Stimulated activated CD4-positive, alpha-beta T cell treated with anti-CD3 and anti-CD28 coated beads, Interleukin-12 subunit alpha, Interleukin-12 subunit beta, amount 100 ng/mL, for 4 hours (primary cell): ENCODE results near the gene RDH16.
"Not testable (repeated sequence)": the region's sequence is repeated elsewhere in the genome, so short reads cannot be mapped to it uniquely, and the experiment has no call there.

Experiments used
- DNase-seq: peaks from one replicate; pipeline ENCODE4 v3.0.0-alpha.2; 2020

RDH16 gene

DNA sequence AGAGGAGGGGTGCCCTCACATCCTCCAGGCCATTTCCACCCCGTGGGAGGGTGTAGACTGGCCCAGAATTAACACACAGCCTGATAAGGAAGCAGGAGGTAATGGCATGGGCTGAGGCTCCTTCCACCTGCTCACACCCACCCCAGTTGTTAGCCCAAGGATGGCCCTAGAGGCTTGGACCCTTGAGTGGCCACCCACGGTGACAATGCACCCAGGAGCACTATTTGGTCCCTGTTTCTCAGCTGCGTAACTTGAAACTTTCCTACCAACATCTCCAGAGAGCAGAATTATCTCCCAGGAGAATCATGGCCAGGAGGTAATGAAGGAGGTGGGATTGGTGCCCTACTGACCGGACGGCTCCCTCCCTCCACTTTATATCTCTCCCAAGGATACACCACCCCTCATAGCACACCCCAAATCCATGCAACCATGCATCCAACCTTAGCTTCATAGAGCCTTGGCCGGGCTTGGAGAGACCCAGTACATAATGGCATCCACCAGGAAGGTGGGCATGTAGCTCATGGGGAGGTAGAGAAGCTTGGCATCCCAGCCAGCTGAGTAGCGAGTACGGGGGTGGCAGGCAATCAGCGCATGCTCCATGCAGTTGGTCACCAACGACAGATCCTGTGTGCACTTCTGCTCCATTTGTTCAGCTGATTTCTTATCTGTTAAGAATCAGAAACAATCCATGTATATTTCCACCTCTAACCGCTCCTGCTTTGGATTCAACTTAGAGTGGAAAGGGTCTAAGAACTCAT, 5.6 kb downstream of the RDH16 start:
- DNase-seq, result no peak

DNA sequence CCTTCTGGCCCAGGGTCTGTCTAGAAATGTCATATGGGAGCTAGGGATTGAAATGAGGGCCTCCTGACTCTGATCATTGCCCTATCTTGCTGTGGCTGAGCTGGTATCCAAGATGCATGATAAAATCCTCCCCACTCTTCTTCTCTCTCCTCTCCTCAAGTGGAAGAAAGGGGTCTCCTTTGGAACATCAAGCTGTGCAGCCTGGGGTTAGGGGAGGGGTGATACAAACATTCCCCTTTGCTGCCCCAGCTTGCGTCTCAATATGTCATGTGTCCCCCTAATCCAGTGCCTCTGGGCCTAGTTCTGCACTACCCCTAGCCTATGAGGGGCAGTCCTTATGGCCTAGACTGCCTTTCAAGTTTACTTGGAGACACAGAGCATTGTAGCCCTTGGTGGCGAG, 8.5 kb downstream of the RDH16 start:
- no peak for DNase-seq

DNA sequence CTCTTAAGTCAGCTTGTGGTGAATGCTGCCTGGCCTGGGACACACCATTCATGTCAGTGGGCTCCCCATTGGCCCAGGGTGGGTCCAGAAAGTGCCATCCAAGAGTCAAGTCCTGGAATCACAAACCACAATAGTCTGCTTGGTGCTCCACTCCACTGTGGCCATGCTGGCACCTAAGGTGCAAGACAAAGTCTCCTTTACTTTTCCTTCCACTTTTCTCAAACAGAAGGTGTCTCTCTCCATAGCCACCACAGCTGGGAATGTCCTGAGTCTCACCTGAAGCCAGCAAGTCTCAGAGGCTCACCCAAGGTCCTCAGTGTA, 9.0 kb downstream of the RDH16 start:
- DNase-seq, result no peak

DNA sequence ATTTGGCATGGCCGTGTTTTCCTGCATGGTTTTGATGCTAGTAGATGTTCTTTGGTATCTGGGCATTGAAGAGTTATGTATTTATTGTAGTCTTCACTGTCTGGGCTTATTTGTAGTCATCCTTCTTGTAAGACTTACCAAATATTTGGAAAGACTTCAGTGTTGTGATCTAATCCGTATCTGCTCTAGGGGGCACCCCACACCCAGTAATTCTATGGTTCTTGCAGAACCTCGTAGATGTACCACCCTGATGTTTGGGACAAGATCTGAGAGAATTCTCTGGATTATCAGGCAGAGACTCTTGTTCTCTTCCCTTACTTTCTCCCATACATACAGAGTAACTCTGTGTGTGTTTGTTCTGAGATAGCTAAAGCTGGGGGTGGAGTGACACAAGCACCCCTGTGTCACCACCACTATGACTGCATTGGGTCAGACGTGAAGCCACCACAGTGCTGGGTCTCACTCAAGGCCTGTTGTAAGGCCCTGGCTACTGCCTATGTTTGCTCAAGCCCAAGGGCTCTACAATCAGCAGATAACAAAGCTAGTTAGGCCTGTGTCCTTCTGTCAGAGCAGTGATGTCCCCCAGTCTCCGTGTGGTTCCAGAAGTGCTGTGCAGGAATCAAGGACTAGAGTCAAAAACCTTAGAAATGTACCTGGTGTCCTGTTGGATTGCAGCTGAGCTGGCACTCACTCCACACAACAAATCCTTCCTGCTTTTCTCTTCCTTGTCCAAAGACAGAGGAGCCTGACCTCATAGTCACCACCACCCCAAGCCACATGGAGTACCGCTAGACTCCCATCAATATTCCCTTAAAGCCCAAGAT, 9.6 kb downstream of the RDH16 start:
- DNase-seq, result no peak

DNA sequence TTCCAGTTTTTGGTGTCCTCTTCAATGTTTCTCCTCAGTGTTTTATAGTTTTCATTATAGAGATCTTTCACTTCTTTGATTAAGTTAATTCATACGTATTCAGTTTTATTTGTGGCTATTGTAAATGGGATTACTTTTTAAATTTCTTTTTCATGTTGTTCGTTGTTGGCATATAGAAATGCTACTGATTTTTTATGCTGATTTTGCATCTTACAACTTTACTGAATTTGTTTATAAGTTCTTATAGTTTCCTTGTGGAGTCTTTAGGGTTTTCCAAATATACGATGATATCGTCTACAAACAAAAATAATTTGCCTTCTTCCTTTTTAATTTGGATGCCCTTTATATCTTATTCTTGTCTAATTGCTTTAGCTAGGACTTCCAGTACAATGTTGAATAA, 13.5 kb downstream of the RDH16 start:
- no peak for DNase-seq

DNA sequence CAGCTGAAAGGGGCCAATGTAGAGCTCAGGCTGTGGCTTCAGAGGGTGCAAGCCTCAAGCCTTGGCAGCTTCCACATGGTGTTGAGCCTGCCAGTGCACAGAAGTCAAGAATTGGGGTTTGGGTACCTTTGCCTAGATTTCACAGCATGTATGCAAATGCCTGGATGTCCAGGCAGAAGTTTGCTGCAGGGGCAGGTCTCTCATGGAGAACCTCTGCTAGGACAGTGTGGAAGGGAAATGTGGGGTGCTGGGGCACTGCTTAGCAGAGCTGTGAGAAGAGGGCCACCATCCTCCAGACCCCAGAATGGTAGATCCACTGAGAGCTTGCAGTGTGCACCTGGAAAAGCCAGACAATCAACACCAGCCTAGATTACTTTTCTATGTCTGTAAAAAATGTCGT, 14.0 kb downstream of the RDH16 start:
- not testable (repeated sequence) for DNase-seq

DNA sequence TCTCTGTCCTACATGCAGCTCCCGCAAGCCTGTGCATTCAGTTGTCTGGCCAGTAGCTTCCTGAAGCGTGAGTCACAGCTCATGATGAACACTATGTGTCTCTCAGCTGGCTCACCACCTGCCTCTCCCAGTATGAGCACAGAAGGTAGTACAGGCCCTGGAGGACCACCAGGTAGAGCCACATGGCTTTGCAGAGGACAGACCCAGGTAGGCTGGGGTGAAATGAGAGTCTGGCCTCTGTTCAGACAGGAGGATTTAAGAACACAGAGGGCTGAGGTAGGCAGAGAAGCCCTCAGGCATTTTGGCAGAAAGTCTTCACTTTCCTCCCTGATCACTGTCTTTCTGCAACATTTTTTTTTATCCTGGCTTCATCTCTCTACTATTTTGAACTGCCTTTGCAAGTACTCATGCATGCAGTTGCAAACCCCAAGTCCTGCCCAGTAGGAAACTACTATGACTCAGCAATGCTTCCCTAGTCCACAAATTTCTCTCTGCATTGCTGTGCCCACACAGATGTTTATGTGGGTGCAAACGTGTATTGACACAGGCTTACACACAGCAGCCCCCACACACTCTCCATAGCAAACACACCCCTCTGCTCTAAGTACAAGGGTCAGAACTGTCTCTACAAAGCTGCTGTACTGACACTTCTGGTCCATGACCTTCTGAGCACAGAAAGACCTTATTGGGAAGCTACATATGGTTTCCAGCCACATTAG, 15.9 kb downstream of the RDH16 start:
- no peak for DNase-seq

DNA sequence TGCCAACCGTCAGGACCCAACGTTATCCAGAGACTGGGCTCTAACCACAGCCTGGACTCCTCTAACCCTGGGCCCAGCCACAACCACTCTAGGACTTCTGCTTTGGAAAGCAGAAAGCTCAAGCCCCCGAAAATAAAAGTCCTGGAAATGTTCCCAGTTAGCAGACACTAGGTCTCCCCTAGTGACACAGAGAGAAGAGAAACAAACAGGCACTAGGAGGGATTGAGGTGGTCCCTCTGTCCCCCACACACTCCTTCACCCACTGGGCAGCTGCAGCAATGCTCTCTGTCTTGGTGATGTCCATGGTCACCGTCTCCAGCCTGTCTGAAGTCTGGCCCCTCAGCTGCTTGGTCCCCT, 16.5 kb downstream of the RDH16 start:
- not testable (repeated sequence) for DNase-seq

DNA sequence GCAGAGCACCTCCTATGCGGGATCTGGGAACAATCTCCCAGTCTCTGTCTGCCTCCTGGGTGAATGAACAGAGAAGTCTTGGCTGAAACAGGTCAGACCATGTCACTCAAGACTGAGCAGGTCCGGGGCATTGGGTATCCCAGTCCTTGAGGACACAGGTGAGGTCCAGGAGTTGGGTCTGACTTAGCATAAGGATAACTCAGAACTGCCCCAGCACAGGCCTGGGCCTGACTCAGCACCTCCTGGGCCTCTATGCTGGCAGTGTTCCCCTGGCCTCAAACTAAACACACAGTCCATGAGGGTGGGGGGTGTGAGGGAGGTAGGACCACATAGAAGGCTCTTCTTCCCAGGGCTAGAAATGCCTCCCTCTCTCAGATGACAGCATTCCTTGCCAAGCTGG, 21.7 kb downstream of the RDH16 start:
- no peak for DNase-seq

DNA sequence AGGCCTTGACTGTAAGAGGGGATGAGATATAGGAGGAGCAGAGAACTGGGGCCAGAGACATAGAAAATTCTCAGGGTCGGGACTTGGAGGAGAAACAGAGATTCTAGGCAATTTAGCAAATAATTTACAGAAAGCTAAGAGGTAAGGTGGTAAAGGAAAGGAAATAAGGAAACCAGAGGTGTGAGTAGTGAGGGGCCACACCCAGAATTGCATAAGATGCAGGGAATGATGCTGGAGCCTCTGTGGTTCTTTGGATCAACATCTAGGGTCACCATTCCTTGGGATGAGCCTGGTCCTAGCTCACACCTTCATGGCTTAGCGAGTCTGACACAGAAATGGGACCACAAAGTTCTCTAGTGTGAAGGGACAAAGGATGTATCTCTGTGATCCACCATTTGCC, 22.3 kb downstream of the RDH16 start:
- no peak for DNase-seq

DNA sequence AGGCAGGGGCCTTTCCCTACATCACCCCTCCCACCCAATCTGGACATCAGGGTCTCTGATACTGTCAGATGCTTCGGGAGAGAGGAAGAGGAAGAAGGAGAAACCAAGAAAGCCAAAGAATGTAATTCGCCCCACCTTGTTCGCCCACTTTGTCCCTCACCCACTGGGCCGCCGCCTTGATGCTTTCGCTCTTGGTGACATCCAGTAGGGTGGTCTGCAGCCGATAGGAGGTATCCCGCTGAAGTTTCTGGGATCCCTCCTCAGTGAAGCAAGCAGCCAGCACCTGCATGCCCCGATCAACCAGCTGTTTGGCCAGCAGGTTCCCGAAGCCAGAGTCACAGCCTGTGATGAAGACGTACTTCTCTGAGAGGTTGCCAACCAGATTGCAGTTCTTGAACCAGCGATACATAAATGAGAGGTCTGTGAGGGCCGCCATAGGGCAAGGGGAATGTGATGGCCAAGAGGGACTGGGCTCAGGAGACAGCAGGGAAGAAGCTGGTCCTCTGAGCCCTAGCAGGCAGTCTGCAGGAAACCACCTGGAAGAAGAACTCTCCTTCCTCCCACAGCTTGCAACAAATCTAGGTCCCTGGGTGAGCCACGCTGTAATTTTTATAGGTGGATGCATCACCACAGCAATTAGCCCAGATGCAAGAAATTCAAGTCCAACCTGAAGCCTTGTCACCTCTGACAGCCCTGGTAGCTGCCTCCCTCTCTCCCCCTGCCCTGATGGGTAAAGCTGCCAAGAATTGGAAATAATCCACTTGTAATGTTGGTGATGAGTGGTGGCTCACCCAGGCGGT, 23.4 kb downstream of the RDH16 start, which contains the start of gene SDR9C7:
TSS of gene SDR9C7 (minus strand) at position 583 of the 800 bp plus-strand sequence. CDS start at position 436, 147 bp downstream.
- DNase-seq, result no peak

DNA sequence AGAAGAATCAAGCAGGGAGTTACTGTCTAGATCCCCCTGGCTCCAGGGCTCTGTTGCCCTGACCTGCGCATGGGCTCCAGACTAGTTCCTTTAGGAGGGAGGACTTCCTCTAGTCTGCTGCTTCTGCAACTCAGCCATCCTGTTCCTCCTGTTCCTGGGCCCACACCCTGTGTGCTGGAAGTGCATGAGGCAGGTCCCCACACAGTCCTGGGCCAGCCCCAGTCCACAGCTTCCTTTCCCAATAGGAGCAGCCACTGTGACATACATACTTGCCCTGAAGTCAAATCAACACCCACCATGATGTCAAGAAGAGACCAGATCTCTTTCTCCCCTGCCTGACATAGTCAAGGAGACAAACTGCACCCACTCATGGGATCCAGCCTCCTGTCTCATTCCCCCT, 24.5 kb downstream of the RDH16 start:
- no peak for DNase-seq

DNA sequence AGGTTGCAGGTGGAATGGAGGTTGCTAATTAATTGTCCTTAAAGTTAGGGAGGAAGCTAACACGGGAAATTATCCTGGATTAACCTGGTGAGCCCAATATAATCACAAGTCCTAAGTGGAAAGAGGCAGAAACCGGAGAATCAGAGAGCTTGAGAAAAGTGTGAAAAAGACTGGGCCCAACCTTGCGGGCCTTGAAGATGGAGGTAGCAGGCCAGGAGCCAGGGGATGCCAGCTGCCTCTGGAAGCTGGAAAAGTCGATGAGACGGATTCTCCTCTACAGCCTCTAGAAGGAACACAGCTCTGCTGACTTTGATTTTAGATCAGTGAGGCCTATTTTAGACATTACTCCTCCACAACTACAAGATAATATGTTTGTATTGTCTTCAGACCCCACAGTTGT, 25.3 kb downstream of the RDH16 start:
- no peak for DNase-seq

DNA sequence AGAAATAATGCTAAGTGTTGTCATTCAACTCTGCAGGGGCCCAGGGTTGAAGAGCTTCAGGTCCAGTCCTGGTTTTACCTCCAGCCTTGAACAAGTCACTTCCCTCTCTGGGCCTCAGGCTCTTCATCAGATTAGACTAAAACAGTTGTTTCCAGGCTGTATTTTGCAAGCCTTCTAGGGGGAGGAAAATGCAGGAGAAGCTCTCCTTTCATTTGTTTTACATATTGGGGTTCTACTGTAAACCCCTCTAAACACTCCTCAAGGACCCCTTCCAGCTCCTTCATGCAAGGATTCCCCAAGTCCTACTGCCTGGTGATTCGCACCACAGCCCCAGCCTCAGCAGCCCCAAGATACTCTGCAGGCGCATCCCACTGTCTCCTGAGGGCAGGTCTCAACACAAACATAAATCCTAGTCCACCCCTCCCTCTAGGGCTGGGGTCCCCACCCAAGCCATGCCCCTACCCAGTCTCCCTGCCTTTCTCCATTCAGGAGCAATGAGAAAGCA, 25.9 kb downstream of the RDH16 start:
- DNase-seq, result no peak

DNA sequence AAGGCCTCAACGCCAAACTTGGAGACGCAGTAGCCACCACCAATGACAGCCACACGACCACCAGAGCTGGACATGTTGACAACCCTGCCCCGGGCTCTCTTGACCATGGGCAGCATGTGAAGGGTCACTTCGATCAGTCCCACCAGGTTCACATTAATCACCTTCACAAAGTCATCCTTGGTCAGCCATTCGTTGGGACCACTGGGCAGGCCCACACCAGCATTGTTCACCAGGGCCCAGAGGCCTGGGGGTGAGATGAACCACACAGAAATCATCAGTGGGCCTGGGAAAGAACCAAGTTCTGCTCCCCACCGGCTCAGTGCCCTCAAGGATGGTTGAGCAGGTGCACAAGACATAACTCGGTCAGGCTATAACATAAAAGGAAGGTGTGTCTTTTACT, 27.2 kb downstream of the RDH16 start:
- no peak for DNase-seq

DNA sequence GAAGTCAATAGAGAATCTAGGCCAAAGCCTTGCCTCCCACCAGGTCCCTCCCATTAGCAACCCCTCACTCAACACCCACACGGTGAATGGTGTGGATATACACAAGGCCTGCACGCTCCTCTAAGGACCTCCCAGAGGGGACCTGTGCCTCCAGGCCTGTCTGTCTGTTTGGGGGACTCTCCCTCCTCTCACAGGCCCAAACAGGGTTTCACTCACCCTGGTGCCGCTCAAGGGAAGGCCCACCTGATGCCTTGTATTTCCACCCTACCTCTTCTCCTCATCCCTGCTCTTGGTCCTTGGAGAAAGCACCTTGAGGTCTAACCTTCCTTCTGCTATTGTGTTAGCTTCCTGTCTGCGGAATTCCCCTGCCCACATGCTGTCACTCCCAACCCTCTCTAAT, 27.6 kb downstream of the RDH16 start:
- DNase-seq, result no peak

DNA sequence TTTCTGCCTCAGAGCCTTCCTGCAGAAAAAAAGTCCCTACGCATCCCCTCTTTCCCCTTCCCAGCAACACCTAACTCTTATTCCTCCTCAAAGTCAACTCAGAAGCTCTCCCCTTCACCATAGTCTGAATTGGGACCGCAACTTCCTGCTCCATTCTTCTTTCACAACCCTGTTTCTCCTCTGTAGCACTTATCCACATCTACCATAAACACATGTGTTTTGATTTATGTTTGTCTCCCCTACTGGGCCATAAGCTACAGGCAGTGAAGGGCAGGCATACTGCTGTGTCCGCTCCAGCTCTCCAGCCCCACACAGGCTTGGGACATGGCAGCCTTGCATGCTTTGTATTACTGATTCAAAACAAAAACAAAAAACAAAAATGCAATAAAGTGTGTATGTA, 29.1 kb downstream of the RDH16 start:
- DNase-seq, result no peak

DNA sequence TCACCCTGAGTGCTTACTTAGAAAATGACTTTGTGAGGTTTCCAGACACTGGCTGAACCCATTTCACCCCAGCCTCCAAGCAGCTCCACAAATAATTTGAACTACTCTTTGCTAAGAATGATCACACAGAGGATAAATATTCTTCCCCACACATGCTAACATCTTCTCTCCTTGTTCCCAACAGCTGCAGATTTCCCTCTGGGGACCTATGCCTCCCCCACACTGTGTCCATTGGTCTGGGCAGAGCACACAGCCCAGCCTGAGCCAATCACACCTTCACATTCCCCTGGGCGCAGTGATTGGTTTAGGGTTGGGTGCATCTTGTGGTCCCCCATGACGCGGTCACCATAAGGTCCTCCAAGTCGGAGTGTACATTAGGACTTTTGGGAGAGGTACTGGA, 30.1 kb downstream of the RDH16 start:
- DNase-seq, result no peak

DNA sequence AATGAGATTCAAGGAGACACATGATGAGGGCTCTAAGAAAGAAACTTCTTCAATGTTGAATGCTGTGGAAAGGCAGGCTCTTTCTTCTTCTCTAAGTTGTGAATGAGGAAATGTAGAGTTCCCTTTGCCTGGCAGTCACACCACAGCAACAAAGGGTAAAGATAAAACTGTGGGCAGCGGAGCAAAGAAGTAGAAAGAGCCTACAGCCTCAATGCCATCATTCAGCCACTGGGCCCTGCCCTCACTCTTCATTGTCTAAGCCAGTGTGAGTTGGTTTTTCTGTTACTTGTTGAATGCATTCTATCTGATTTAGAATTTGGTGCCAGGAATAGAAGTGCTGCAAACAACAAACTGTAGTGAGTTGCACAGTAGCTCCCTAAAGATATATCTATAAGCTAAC, 35.4 kb downstream of the RDH16 start:
- no peak for DNase-seq

DNA sequence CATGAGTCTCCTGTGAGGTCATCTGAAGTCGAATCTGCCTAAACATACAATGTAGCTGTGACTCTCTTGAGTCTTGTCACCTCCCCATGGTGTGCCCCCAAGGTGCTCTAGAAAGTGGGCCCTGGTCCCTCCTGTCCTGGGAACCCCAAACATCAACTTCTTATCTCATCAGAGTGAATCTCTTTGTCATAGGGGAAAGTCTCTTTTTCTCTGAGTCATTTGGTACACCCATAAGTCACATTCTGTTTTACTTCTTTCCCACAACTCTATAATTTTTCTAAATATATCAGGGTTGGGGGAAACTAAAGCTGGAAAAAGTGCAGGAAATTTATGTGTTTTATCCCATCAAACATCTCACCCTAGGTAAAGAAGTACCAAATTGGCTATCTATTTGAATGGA, 36.1 kb downstream of the RDH16 start:
- DNase-seq, result no peak

DNA sequence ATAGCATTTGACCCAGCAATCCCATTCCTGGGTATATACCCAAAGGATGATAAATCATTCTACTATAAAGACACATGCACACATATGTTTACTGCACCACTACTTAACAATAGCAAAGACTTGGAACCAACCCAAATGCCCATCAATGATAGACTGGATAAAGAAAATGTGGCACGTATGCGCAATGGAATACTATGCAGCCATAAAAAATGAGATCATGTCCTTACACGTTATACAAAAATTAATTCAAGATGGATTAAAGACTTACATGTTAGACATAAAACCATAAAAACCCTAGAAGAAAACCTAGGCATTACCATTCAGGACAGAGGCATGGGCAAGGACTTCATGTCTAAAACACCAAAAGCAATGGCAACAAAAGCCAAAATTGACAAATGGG, 39.3 kb downstream of the RDH16 start:
- DNase-seq, result not testable (repeated sequence)

DNA sequence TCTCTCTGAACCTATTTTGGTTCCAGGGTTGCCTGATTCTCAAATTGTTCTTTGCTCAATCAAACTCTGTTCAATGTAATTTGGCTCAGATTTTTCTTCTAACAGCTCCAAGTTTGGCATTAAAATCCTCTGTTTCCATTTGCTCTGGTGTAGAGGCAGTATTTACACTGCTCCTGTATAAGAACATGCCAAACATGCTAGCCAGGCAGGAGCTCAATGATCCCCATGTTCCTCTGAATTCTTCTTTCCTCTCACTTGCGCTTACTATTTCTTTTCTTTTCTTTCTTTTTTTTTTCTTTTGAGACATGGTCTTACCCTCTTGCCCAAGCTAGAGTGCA, 40.4 kb downstream of the RDH16 start:
- DNase-seq, result no peak
